Natural killer cell (primary cell): Measurements from ENCODE around the gene AMOTL2. TPM values are rescaled to one million over a fixed set of nuclear protein-coding genes. Genes with fewer than 3 reads are reported as not detected.

ENCODE experiments used
- ATAC-seq, 3 donors: fragments of 150-1000 bp in 2 of 3; fragments of 200-7000 bp in 1 of 3; cut with Tn5 transposase; 1 replicate in 1 of 3; 2 replicates in 2 of 3; pipeline ENCODE4 v1.10.0; 2021; ENCODE audit warnings: mild to moderate bottlenecking in 2 of 3, moderate library complexity in 2 of 3
- DNase-seq, 2 donors: peaks; one replicate each; pipeline versions ENCODE4 v3.0.0 to v3.0.0-alpha.2; 2013 to 2021; ENCODE audit warnings: mixed read lengths in 1 of 2
- H3K27ac ChIP-seq: one replicate; pipeline ENCODE4 v1.5.1; 2013; ENCODE audit warnings: mild to moderate bottlenecking, low read length
- H3K27me3 ChIP-seq: one replicate; pipeline ENCODE4 v1.6.1; 2013; ENCODE audit warnings: low read length; ENCODE audit not compliant: control insufficient read depth, insufficient read depth
- H3K36me3 ChIP-seq: one replicate; pipeline ENCODE4 v1.6.1; 2013; ENCODE audit warnings: low read length; ENCODE audit not compliant: control insufficient read depth, insufficient read depth
- H3K4me1 ChIP-seq: one replicate; pipeline ENCODE4 v1.6.1; 2013; ENCODE audit warnings: low read length; ENCODE audit not compliant: control insufficient read depth, insufficient read depth
- H3K4me3 ChIP-seq: one replicate; pipeline ENCODE4 v1.5.1; 2013; ENCODE audit warnings: low read length
- H3K9me3 ChIP-seq: one replicate; pipeline ENCODE4 v1.6.1; 2013; ENCODE audit warnings: low read length; ENCODE audit not compliant: control insufficient read depth, insufficient read depth
- H3K27ac Mint-ChIP-seq, 2 donors: one replicate each; pipeline ENCODE4 v1.8.0; 2022; ENCODE audit warnings: mild to moderate bottlenecking in 2 of 2, mixed read lengths in 2 of 2, moderate library complexity in 1 of 2
- H3K27me3 Mint-ChIP-seq, 2 donors: one replicate each; pipeline ENCODE4 v1.8.0; 2022; ENCODE audit warnings: low read depth in 2 of 2, mixed read lengths in 2 of 2
- H3K36me3 Mint-ChIP-seq: one replicate; pipeline ENCODE4 v1.8.0; 2022; ENCODE audit warnings: mixed read lengths
- H3K4me1 Mint-ChIP-seq, 2 donors: one replicate each; pipeline ENCODE4 v1.8.0; 2022; ENCODE audit warnings: mixed read lengths in 2 of 2
- H3K4me3 Mint-ChIP-seq: one replicate; pipeline ENCODE4 v1.8.0; 2022; ENCODE audit warnings: mild to moderate bottlenecking, moderate library complexity, mixed read lengths
- H3K9me3 Mint-ChIP-seq, 2 donors: one replicate each; pipeline ENCODE4 v1.8.0; 2022; ENCODE audit warnings: mixed read lengths in 2 of 2
- CTCF ChIP-seq: fragments of 200-600 bp; IDR thresholded peaks from one replicate; pipeline ENCODE4 v1.8.0; 2022; ENCODE audit warnings: antibody characterized with exemption
- whole genome bisulfite sequencing: methylation state at CpG from one replicate; pipeline ENCODE4 v1.1.7; 2013; ENCODE audit warnings: missing lambda C conversion rate; ENCODE audit not compliant: insufficient coverage; 5-methylcytosine and 5-hydroxymethylcytosine counted together
- intact Hi-C: fragments of 100-400 bp; cut with micrococcal nuclease; formaldehyde crosslinking; loops from one replicate; pipeline ENCODE4 v1.14.2; 2022
- total RNA-seq, 4 donors: library from RNA; stranded (reverse); fragments of 120-200 nt in 1 of 4; gene quantifications; one replicate each; pipeline versions ENCODE4 v1.2.3 to v1.2.4, GENCODE V29; 2013 to 2022

Gene AMOTL2
- total RNA-seq, 3 donors from 2014 or later (not counting 1 experiment from before 2014, with no cell fraction given): not detected

- no peaks in the 10 kb centered on the region for H3K9me3 Mint-ChIP-seq
- ATAC-seq (no peak), DNase-seq (no peak)
- intact Hi-C loops: no loop called here
- no peak overlapping the region for H3K4me3 Mint-ChIP-seq
- H3K27ac ChIP-seq: no peak overlapping the region
- H3K4me1 Mint-ChIP-seq: no peaks in the 10 kb centered on the region
- H3K36me3 Mint-ChIP-seq: no peaks in the 10 kb centered on the region
- H3K27me3 ChIP-seq: no peaks in the 10 kb centered on the region
- no peak overlapping the region for H3K27ac Mint-ChIP-seq
- TF ChIP-seq CTCF: no peak
- 100% methylated on average over 1 of the region's 1 CpG for WGBS
- H3K4me3 ChIP-seq: no peak overlapping the region
- no peaks in the 10 kb centered on the region for H3K36me3 ChIP-seq
- no peaks in the 10 kb centered on the region for H3K4me1 ChIP-seq
- no peaks in the 10 kb centered on the region for H3K9me3 ChIP-seq
- H3K27me3 Mint-ChIP-seq: peaks cover 12 to 37% of the 10 kb centered on the region in 2 donors
Observed at GRCh38 chr3:134395103-134395502, 20.9 kb upstream of the AMOTL2 start.

- no peak for ATAC-seq
- DNase-seq: no peak
- no peak overlapping the region for H3K4me3 Mint-ChIP-seq
- H3K27ac Mint-ChIP-seq: no peak overlapping the region
- peaks cover 5 to 32% of the 10 kb centered on the region in 2 donors for H3K27me3 Mint-ChIP-seq
- intact Hi-C loops: no loop called here
- no peak for TF ChIP-seq CTCF
- Histone ChIP-seq H3K36me3 (no peaks in the 10 kb centered on the region), H3K9me3 (no peaks in the 10 kb centered on the region), H3K4me3 (no peak overlapping the region), H3K27ac (no peak overlapping the region), H3K27me3 (no peaks in the 10 kb centered on the region), H3K4me1 (no peaks in the 10 kb centered on the region)
- no peaks in the 10 kb centered on the region for H3K9me3 Mint-ChIP-seq
- H3K4me1 Mint-ChIP-seq: no peaks in the 10 kb centered on the region
- H3K36me3 Mint-ChIP-seq: no peaks in the 10 kb centered on the region
- 93% methylated on average over 3 of the region's 4 CpGs for WGBS
Observed at GRCh38 chr3:134394380-134394779, 20.1 kb upstream of the AMOTL2 start.

- Mint-ChIP-seq H3K4me3 (no peak overlapping the region), H3K27ac (no peak overlapping the region), H3K36me3 (no peaks in the 10 kb centered on the region), H3K9me3 (no peaks in the 10 kb centered on the region), H3K27me3 (peaks cover 8 to 25% of the 10 kb centered on the region in 2 donors), H3K4me1 (no peaks in the 10 kb centered on the region)
- Histone ChIP-seq H3K4me1 (no peaks in the 10 kb centered on the region), H3K9me3 (no peaks in the 10 kb centered on the region), H3K36me3 (no peaks in the 10 kb centered on the region), H3K27me3 (no peaks in the 10 kb centered on the region), H3K4me3 (no peak overlapping the region), H3K27ac (no peak overlapping the region)
- ATAC-seq (no peak), DNase-seq (no peak)
- TF ChIP-seq CTCF: no peak
- intact Hi-C loops: no loop called here
- 9% methylated on average over 2 of the region's 2 CpGs for WGBS
Observed at GRCh38 chr3:134393074-134393473, 18.8 kb upstream of the AMOTL2 start.

DNA sequence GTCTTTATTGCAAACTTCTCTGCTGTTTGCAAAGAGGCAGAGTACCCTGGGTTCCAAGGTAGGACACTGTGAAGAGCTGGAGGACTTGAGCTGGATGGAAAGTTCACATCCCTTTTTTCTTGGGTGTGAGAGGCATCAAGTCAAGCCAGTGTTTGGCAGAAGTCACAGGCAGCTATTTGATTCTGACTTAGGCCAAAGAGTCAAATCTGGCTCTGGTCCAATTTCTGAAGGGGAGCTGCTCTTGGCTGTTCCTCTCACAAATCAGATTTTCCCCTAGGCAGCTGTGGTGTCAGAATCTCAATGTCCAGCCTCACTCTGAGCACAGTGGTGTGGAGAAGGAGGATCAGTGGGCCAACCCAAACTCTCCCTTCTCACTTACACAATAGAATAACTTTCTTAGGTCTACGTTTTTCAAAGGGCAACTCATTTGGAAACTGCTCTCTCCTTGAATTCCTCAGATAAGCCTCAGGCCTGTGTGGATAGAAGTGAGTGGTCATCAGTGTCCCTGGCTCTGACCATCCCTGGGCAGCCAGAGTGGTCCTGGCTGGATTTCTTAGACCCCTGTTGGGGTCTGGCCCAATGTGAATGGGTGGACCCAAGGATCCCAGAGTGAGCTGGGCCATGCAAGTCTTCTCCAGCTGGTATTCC, 18.2 kb upstream of the AMOTL2 start:
- no peaks in the 10 kb centered on the region for H3K36me3 ChIP-seq
- Mint-ChIP-seq H3K9me3 (no peaks in the 10 kb centered on the region), H3K4me1 (no peaks in the 10 kb centered on the region), H3K27me3 (peaks cover 13 to 26% of the 10 kb centered on the region in 2 donors), H3K36me3 (no peaks in the 10 kb centered on the region), H3K27ac (no peak overlapping the region), H3K4me3 (no peak overlapping the region)
- no peak for TF ChIP-seq CTCF
- H3K4me1 ChIP-seq: no peaks in the 10 kb centered on the region
- DNase-seq (no peak), ATAC-seq (no peak)
- H3K9me3 ChIP-seq: no peaks in the 10 kb centered on the region
- H3K27me3 ChIP-seq: no peaks in the 10 kb centered on the region
- H3K4me3 ChIP-seq: no peak overlapping the region
- no peak overlapping the region for H3K27ac ChIP-seq
- intact Hi-C loops: no loop called here
- 20% methylated on average over 1 of the region's 1 CpG for WGBS
